ENCODE measurements around the gene TDRKH.

- TF ChIP-seq CTCF (IDR thresholded peaks at IDR 0.05; ENCODE audit: low read length) (no peak), EZH2 (optimal IDR thresholded peaks at IDR 0.05; ENCODE audit: low read depth, low read length) (no peak)
Measured at GRCh38 chr1:151805066-151805820, 14.9 kb upstream of the TDRKH start, which contains the start of gene LINGO4.

Measured in MM.1S (cell line).